Suppressor macrophage treated with lipopolysaccharide for 4 hours (primary cell): ENCODE results near the gene TACR1.
"Not testable (repeated sequence)": the region's sequence is repeated elsewhere in the genome, so short reads cannot be mapped to it uniquely, and the experiment has no call there.

Experiments
- DNase-seq: peaks from one replicate; pipeline ENCODE4 v3.0.0-alpha.2; 2020

Gene TACR1

GRCh38 chr2:75194184-75194868, 5.0 kb downstream of the TACR1 start:
- DNase-seq, result peak; percentile 3

- DNase-seq, result no peak
Measured at GRCh38 chr2:75192496-75192895, 6.8 kb downstream of the TACR1 start.

- no peak for DNase-seq
Measured at GRCh38 chr2:75190271-75190990, 8.9 kb downstream of the TACR1 start.

GRCh38 chr2:75186821-75187220, 12.5 kb downstream of the TACR1 start:
- no peak for DNase-seq

GRCh38 chr2:75182606-75183005, 16.7 kb downstream of the TACR1 start:
- no peak for DNase-seq

GRCh38 chr2:75180476-75180875, 18.8 kb downstream of the TACR1 start:
- DNase-seq, result no peak

- no peak for DNase-seq
Measured at GRCh38 chr2:75177427-75177826, 21.9 kb downstream of the TACR1 start.

GRCh38 chr2:75175456-75175855, 23.9 kb downstream of the TACR1 start:
- DNase-seq, result no peak

GRCh38 chr2:75174981-75175380, 24.3 kb downstream of the TACR1 start:
- no peak for DNase-seq

GRCh38 chr2:75174519-75174918, 24.8 kb downstream of the TACR1 start:
- no peak for DNase-seq

GRCh38 chr2:75173740-75174139, 25.6 kb downstream of the TACR1 start:
- DNase-seq, result no peak

GRCh38 chr2:75171423-75171822, 27.9 kb downstream of the TACR1 start:
- not testable (repeated sequence) for DNase-seq

GRCh38 chr2:75170889-75171288, 28.4 kb downstream of the TACR1 start:
- DNase-seq, result no peak

GRCh38 chr2:75168186-75168585, 31.1 kb downstream of the TACR1 start:
- no peak for DNase-seq

GRCh38 chr2:75166491-75166890, 32.8 kb downstream of the TACR1 start:
- DNase-seq, result peak; percentile 23

GRCh38 chr2:75162897-75163296, 36.4 kb downstream of the TACR1 start:
- DNase-seq, result peak; percentile 94

- DNase-seq, result no peak
Measured at GRCh38 chr2:75162259-75162658, 37.1 kb downstream of the TACR1 start.

- DNase-seq, result no peak
Measured at GRCh38 chr2:75157435-75157834, 41.9 kb downstream of the TACR1 start.

GRCh38 chr2:75155115-75155514, 44.2 kb downstream of the TACR1 start:
- DNase-seq, result no peak

GRCh38 chr2:75153221-75153620, 46.1 kb downstream of the TACR1 start:
- DNase-seq, result no peak

- DNase-seq, result not testable (repeated sequence)
Measured at GRCh38 chr2:75152243-75152642, 47.1 kb downstream of the TACR1 start.

- DNase-seq, result not testable (repeated sequence)
Measured at GRCh38 chr2:75147884-75148283, 51.4 kb downstream of the TACR1 start.

GRCh38 chr2:75146606-75147332, 52.6 kb downstream of the TACR1 start:
- DNase-seq, result no peak

GRCh38 chr2:75146221-75146605, 53.1 kb downstream of the TACR1 start:
- DNase-seq, result not testable (repeated sequence)
